ENCODE data around the gene TRIM2. TPM values are rescaled to one million over a fixed set of nuclear protein-coding genes. Genes with fewer than 3 reads are reported as not detected.
"Not testable (repeated sequence)": the region's sequence is repeated elsewhere in the genome, so short reads cannot be mapped to it uniquely, and the experiment has no call there.

The TRIM2 gene
- total RNA-seq, 2 experiments from 2014 or later = not detected

- Mint-ChIP-seq H3K27me3 (peaks cover 15% of the 10 kb centered on the region), H3K4me1 (peaks cover 14% of the 10 kb centered on the region)
- H3K4me3 Mint-ChIP-seq; H3K9me3 Mint-ChIP-seq (ENCODE audit: low read depth); DNase-seq; H3K36me3 Mint-ChIP-seq; CTCF ChIA-PET; ATAC-seq; H3K27ac Mint-ChIP-seq: not testable (repeated sequence)
Observed at GRCh38 chr4:153203746-153204145, 497 bp upstream of the TRIM2 start.

DNA sequence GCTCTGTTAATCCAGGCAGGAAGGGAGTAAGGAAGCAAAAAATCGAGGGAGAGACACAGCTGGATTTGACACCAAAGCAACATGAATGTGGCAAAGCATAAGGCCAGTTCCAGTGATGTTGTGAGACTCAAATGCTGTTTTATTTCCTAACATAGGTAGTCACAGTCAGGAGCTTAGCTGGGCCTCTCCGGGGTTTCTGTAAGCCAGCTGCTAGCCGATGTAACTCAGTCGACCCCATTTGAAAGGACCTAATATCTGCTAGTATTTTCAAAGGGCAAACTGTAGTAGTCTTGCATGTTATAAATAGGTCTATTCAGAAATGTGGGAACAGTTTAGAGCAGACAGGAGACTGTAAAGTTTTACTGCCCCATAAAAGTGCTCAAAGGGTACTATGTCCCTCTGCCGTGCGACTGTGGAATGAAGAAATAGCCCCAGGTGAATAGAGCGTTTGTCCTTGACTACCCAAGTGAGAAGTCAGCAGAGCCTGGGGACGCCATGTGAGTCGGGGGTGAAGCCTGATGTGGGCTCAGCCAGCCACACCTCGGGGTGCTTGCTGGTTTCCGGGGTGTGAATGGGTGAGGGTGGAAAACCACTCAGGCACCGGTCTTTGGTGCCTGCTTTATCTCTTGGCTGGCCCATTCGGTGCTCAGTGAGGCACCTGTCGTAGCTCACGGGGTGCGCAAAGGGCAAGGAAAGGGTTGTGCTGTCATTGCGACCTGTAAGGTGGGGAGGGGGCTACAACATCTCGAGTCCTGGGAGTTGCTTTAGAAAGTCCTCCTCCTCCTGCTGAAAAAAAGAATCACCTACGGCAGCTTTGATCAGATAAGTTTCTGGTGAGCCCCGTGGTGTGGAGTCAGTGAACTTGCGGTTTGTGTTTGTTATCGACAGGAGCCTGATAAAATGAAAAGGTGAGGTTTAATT is 745 bp downstream of the TRIM2 start:
- peaks cover 14% of the 10 kb centered on the region for H3K4me1 Mint-ChIP-seq
- ATAC-seq = peak; percentile 66
- peak; percentile 48 for DNase-seq
- H3K4me3 Mint-ChIP-seq = no peak overlapping the region
- no peaks in the 10 kb centered on the region for H3K9me3 Mint-ChIP-seq (ENCODE audit: low read depth)
- H3K27me3 Mint-ChIP-seq = peaks cover 21% of the 10 kb centered on the region
- no peaks in the 10 kb centered on the region for H3K36me3 Mint-ChIP-seq
- H3K27ac Mint-ChIP-seq = no peak overlapping the region
- CTCF ChIA-PET = no interaction called here

- Mint-ChIP-seq H3K4me3 (no peak overlapping the region), H3K27ac (no peak overlapping the region), H3K9me3 (ENCODE audit: low read depth) (no peaks in the 10 kb centered on the region), H3K36me3 (no peaks in the 10 kb centered on the region), H3K4me1 (peaks cover 14% of the 10 kb centered on the region), H3K27me3 (peaks cover 27% of the 10 kb centered on the region)
- CTCF ChIA-PET = no interaction called here
- DNase-seq (no peak), ATAC-seq (peak; percentile 51)
Observed at GRCh38 chr4:153205757-153206156, 1.5 kb downstream of the TRIM2 start.

GRCh38 chr4:153206534-153206933 is 2.3 kb downstream of the TRIM2 start:
- Mint-ChIP-seq H3K27ac (no peak overlapping the region), H3K36me3 (no peaks in the 10 kb centered on the region), H3K27me3 (peaks cover 30% of the 10 kb centered on the region), H3K9me3 (ENCODE audit: low read depth) (no peaks in the 10 kb centered on the region), H3K4me1 (peaks cover 14% of the 10 kb centered on the region), H3K4me3 (no peak overlapping the region)
- DNase-seq (no peak), ATAC-seq (no peak)
- CTCF ChIA-PET = no interaction called here

GRCh38 chr4:153207027-153207426 is 2.8 kb downstream of the TRIM2 start:
- ATAC-seq (peak; percentile 30), DNase-seq (no peak)
- no peaks in the 10 kb centered on the region for H3K36me3 Mint-ChIP-seq
- CTCF ChIA-PET = no interaction called here
- peaks cover 14% of the 10 kb centered on the region for H3K4me1 Mint-ChIP-seq
- H3K9me3 Mint-ChIP-seq (ENCODE audit: low read depth) = no peaks in the 10 kb centered on the region
- no peak overlapping the region for H3K4me3 Mint-ChIP-seq
- H3K27me3 Mint-ChIP-seq = peaks cover 32% of the 10 kb centered on the region
- no peak overlapping the region for H3K27ac Mint-ChIP-seq

DNA sequence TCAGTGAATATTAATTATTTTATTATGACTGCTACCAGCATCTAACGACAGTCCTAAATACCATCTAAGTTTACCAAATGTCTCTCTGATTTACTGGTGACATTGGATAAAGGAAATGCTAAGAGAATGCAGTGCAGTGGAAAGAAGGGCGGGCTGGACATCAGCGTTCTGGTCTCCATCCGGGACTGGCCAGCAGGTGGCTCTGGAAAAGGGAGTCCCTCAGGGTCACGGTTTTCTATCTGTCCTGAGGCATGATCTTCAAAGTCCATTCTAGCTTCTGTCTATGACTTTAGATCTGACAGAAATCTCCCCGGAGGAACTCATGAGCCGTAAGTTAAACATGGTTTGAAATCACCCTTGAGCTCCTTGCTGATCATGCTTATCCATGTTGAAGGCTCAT is 3.3 kb downstream of the TRIM2 start:
- H3K27ac Mint-ChIP-seq = no peak overlapping the region
- no peak overlapping the region for H3K4me3 Mint-ChIP-seq
- CTCF ChIA-PET = interaction anchor here (0.6 kb wide), 1 partner anchor 104 kb away, joined by 3 read pairs; no protein-coding TSS in a partner anchor
- ATAC-seq = no peak
- H3K27me3 Mint-ChIP-seq = peaks cover 32% of the 10 kb centered on the region
- no peak for DNase-seq
- H3K36me3 Mint-ChIP-seq = no peaks in the 10 kb centered on the region
- peaks cover 14% of the 10 kb centered on the region for H3K4me1 Mint-ChIP-seq
- no peaks in the 10 kb centered on the region for H3K9me3 Mint-ChIP-seq (ENCODE audit: low read depth)

GRCh38 chr4:153209410-153209809 is 5.2 kb downstream of the TRIM2 start:
- CTCF ChIA-PET = interaction anchor here (0.7 kb wide), 1 partner anchor 270 kb away, joined by 4 read pairs; no protein-coding TSS in a partner anchor
- no peaks in the 10 kb centered on the region for H3K36me3 Mint-ChIP-seq
- no peak overlapping the region for H3K27ac Mint-ChIP-seq
- no peaks in the 10 kb centered on the region for H3K9me3 Mint-ChIP-seq (ENCODE audit: low read depth)
- DNase-seq (no peak), ATAC-seq (no peak)
- no peak overlapping the region for H3K4me3 Mint-ChIP-seq
- peaks cover 14% of the 10 kb centered on the region for H3K4me1 Mint-ChIP-seq
- H3K27me3 Mint-ChIP-seq = peaks cover 39% of the 10 kb centered on the region

DNA sequence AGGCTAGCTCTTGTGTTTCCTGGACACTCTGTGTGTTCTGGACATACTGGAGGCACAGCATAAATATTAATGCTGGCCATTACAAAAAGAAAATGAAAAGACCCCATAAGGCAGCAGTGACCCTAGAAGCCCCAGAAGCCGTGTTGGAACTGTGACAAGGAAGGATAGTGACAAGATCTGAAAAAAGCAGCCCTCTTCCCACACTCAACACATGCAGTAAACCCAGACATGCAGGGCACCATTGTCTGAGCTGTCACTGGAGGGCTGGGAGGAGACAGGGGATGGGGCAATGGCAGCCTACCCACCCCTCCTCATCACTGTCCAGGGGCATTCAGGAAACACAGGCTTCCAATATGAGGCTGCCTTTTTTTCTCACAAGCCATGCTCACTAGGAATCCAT is 6.5 kb downstream of the TRIM2 start:
- peaks cover 4% of the 10 kb centered on the region for H3K4me1 Mint-ChIP-seq
- no peak overlapping the region for H3K27ac Mint-ChIP-seq
- CTCF ChIA-PET = no interaction called here

GRCh38 chr4:153211986-153212728 is 7.9 kb downstream of the TRIM2 start:
- Mint-ChIP-seq H3K9me3 (ENCODE audit: low read depth) (no peaks in the 10 kb centered on the region), H3K27ac (no peak overlapping the region), H3K27me3 (peaks cover 52% of the 10 kb centered on the region), H3K4me3 (no peak overlapping the region), H3K36me3 (no peaks in the 10 kb centered on the region), H3K4me1 (peaks cover under 1% of the 10 kb centered on the region)
- CTCF ChIA-PET = no interaction called here
- DNase-seq = no peak
- no peak for ATAC-seq

More for the DNA sequence above, 6.5 kb downstream of the TRIM2 start:
- DNase-seq (no peak), ATAC-seq (no peak)
- no peaks in the 10 kb centered on the region for H3K36me3 Mint-ChIP-seq
- H3K27me3 Mint-ChIP-seq = peaks cover 46% of the 10 kb centered on the region
- H3K9me3 Mint-ChIP-seq (ENCODE audit: low read depth) = no peaks in the 10 kb centered on the region
- H3K4me3 Mint-ChIP-seq = no peak overlapping the region

GRCh38 chr4:153212736-153213135 is 8.5 kb downstream of the TRIM2 start:
- H3K27ac Mint-ChIP-seq = no peak overlapping the region
- no peaks in the 10 kb centered on the region for H3K36me3 Mint-ChIP-seq
- no peaks in the 10 kb centered on the region for H3K9me3 Mint-ChIP-seq (ENCODE audit: low read depth)
- no peak overlapping the region for H3K4me3 Mint-ChIP-seq
- ATAC-seq (no peak), DNase-seq (no peak)
- no peaks in the 10 kb centered on the region for H3K4me1 Mint-ChIP-seq
- peaks cover 55% of the 10 kb centered on the region for H3K27me3 Mint-ChIP-seq
- CTCF ChIA-PET = no interaction called here

DNA sequence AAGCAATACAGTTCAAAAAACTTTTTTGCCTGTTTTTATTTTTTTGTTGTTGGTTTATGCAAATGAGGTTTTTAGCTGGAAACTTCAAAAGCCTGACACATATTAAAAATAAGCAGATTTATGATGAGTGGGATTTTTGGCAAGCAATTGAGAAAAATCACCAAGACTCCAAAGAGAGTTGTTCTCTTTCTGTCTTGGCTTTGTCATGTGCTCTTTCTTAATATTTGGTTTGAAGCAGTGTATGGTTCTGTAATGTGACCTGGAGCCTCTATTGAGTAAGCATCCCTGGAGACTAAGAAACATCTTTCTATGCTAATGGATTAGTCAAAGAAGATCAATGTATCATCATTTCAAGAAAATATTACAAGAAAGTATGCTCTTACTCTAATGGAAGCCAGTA is 11.7 kb downstream of the TRIM2 start:
- Mint-ChIP-seq H3K4me3 (no peak overlapping the region), H3K9me3 (ENCODE audit: low read depth) (no peaks in the 10 kb centered on the region), H3K27ac (no peak overlapping the region), H3K36me3 (no peaks in the 10 kb centered on the region), H3K4me1 (no peaks in the 10 kb centered on the region), H3K27me3 (peaks cover 56% of the 10 kb centered on the region)
- DNase-seq (no peak), ATAC-seq (no peak)
- CTCF ChIA-PET = no interaction called here

- Mint-ChIP-seq H3K27me3 (peaks cover 58% of the 10 kb centered on the region), H3K36me3 (peaks cover 2% of the 10 kb centered on the region), H3K9me3 (ENCODE audit: low read depth) (no peaks in the 10 kb centered on the region), H3K4me3 (no peak overlapping the region), H3K27ac (no peak overlapping the region), H3K4me1 (peaks cover 2% of the 10 kb centered on the region)
- ATAC-seq = no peak
- CTCF ChIA-PET = no interaction called here
- DNase-seq = no peak
Observed at GRCh38 chr4:153216546-153216945, 12.3 kb downstream of the TRIM2 start.

- Mint-ChIP-seq H3K4me1 (peaks cover 6% of the 10 kb centered on the region), H3K27ac (no peak overlapping the region), H3K27me3 (peaks cover 64% of the 10 kb centered on the region), H3K36me3 (peaks cover 3% of the 10 kb centered on the region), H3K9me3 (ENCODE audit: low read depth) (no peaks in the 10 kb centered on the region), H3K4me3 (no peak overlapping the region)
- CTCF ChIA-PET = no interaction called here
- ATAC-seq = no peak
- DNase-seq = no peak
Observed at GRCh38 chr4:153217440-153217839, 13.2 kb downstream of the TRIM2 start.

DNA sequence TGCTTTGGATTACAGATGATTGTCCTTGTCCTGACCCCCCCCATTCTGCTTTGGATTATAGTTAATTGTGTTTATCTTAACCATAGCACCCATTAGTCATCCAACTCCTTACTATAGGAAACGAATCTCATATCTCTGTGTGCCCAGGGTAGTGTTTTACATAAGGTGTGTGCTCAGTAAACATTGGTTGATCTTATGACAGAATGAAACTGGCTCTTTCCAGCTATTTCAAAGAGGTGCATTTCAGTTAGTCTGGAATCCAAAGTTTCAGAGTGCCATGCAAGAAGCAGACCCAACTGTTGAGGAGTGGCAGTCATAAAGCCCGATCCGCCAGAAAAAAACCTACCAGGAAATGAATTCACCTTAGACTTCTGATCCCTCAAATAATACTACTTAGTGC is 14.7 kb downstream of the TRIM2 start:
- Mint-ChIP-seq H3K4me1 (peaks cover 12% of the 10 kb centered on the region), H3K27me3 (peaks cover 67% of the 10 kb centered on the region), H3K9me3 (ENCODE audit: low read depth) (no peaks in the 10 kb centered on the region), H3K4me3 (no peak overlapping the region), H3K36me3 (peaks cover 3% of the 10 kb centered on the region), H3K27ac (no peak overlapping the region)
- DNase-seq (no peak), ATAC-seq (no peak)
- CTCF ChIA-PET = no interaction called here

Data from activated CD8-positive, alpha-beta memory T cell treated with anti-CD3 and anti-CD28 coated beads, Interleukin-2, amount 10 ng/mL, durations not matched to agents 7 days and 5 days (primary cell).